HepG2 (cell line): Measurements from ENCODE around the gene NPPA. TPM values are rescaled to one million over a fixed set of nuclear protein-coding genes. Genes with fewer than 3 reads are reported as not detected.

Experiments used
- ARID4A ChIP-seq: sonication (generic); formaldehyde crosslinking; IDR thresholded peaks from 2 replicates; pipeline ENCODE4 v1.5.0; 2020; ENCODE audit warnings: mild to moderate bottlenecking, missing genetic modification reagents, borderline replicate concordance
- GPN1 ChIP-seq: sonication (generic); formaldehyde crosslinking; IDR thresholded peaks from 2 replicates; pipeline ENCODE4 v1.5.1; 2020; ENCODE audit warnings: missing genetic modification reagents, borderline replicate concordance
- IRF2 ChIP-seq: IDR thresholded peaks from 2 replicates; pipeline ENCODE4 v1.6.1; 2018; ENCODE audit warnings: missing genetic modification reagents, missing compliant biosample characterization
- IRF9 ChIP-seq: sonication (generic); formaldehyde crosslinking; IDR thresholded peaks from 2 replicates; pipeline ENCODE4 v1.8.0; 2022; ENCODE audit warnings: missing genetic modification reagents, mild to moderate bottlenecking, borderline replicate concordance
- MED8 ChIP-seq: sonication (generic); formaldehyde crosslinking; IDR thresholded peaks from 2 replicates; pipeline ENCODE4 v1.8.1; 2023; ENCODE audit warnings: mild to moderate bottlenecking, missing genetic modification reagents; ENCODE audit not compliant: insufficient replicate concordance
- MEIS1 ChIP-seq: sonication (generic); formaldehyde crosslinking; IDR thresholded peaks from 2 replicates; pipeline ENCODE4 v1.9.0; 2021; ENCODE audit warnings: mild to moderate bottlenecking, missing genetic modification reagents, moderate library complexity, borderline replicate concordance
- MEIS2 ChIP-seq: sonication (generic); formaldehyde crosslinking; IDR thresholded peaks from 2 replicates; pipeline ENCODE4 v1.9.0; 2021; ENCODE audit warnings: mild to moderate bottlenecking, missing genetic modification reagents
- MTF2 ChIP-seq: sonication (generic); formaldehyde crosslinking; IDR thresholded peaks from 2 replicates; pipeline ENCODE4 v1.5.0; 2020; ENCODE audit warnings: missing genetic modification reagents, borderline replicate concordance
- MYPOP ChIP-seq: sonication (generic); formaldehyde crosslinking; IDR thresholded peaks from 2 replicates; pipeline ENCODE4 v1.8.1; 2023; ENCODE audit warnings: mild to moderate bottlenecking, moderate library complexity, missing genetic modification reagents
- MZF1 ChIP-seq: sonication (generic); formaldehyde crosslinking; IDR thresholded peaks from 2 replicates; pipeline ENCODE4 v1.8.1; 2023; ENCODE audit warnings: mild to moderate bottlenecking, missing genetic modification reagents, borderline replicate concordance
- NCOR1 ChIP-seq: fragments of 200-600 bp; sonication (generic); IDR thresholded peaks from 2 replicates; pipeline ENCODE4 v1.7.0; 2017; ENCODE audit warnings: antibody characterized with exemption, low read length, borderline replicate concordance
- NFE2L1 ChIP-seq: sonication (generic); formaldehyde crosslinking; IDR thresholded peaks from 2 replicates; pipeline ENCODE4 v1.4.0; 2020; ENCODE audit warnings: missing genetic modification reagents, mild to moderate bottlenecking, borderline replicate concordance
- SALL1 ChIP-seq: sonication (generic); formaldehyde crosslinking; IDR thresholded peaks from 2 replicates; pipeline ENCODE4 v1.8.0; 2022; ENCODE audit warnings: mild to moderate bottlenecking, missing genetic modification reagents
- SRY ChIP-seq: sonication (generic); formaldehyde crosslinking; IDR thresholded peaks from 2 replicates; pipeline ENCODE4 v1.8.0; 2022; ENCODE audit warnings: mild to moderate bottlenecking, missing genetic modification reagents
- ZKSCAN5 ChIP-seq: sonication (generic); formaldehyde crosslinking; IDR thresholded peaks from 2 replicates; pipeline ENCODE4 v1.5.1; 2020; ENCODE audit warnings: mild to moderate bottlenecking, missing genetic modification reagents
- ZNF543 ChIP-seq: sonication (generic); formaldehyde crosslinking; IDR thresholded peaks from 2 replicates; pipeline ENCODE4 v1.4.0; 2020; ENCODE audit warnings: mild to moderate bottlenecking, missing genetic modification reagents
- ZNF557 ChIP-seq: sonication (generic); formaldehyde crosslinking; IDR thresholded peaks from 2 replicates; pipeline ENCODE4 v1.4.0; 2020; ENCODE audit warnings: missing genetic modification reagents
- polyA plus RNA-seq, 8 experiments: library from polyadenylated mRNA; depleted of rRNA in 3 of 8; stranded (reverse) in 7 of 8; unstranded in 1 of 8; fragments of >200 nt; fragmentation: Illumina TruSeq in 4 of 8; extraction: Trizol in 4 of 8; gene quantifications; 2 replicates each; pipeline versions ENCODE4 v1.2.1 to v1.2.3, GENCODE V29; 2011 to 2016; ENCODE audit warnings: low read depth in 4 of 8, missing spikeins in 1 of 8, mixed read lengths in 1 of 8; ENCODE audit not compliant: insufficient read depth in 1 of 8
- total RNA-seq, 5 experiments: library from RNA; depleted of rRNA; stranded (reverse); fragments of >200 nt; fragmentation: Illumina TruSeq; extraction: Trizol; gene quantifications; 2 replicates each; pipeline ENCODE4 v1.2.3, GENCODE V29; 2016; ENCODE audit warnings: low read depth in 1 of 5
- TF ChIP-seq, protein P1 (sequence below): sonication (generic); formaldehyde crosslinking; IDR thresholded peaks from 2 replicates; pipeline ENCODE4 v1.4.0; 2020; ENCODE audit warnings: missing genetic modification reagents, mild to moderate bottlenecking, borderline replicate concordance
- TF ChIP-seq, protein P2 (sequence below): sonication (generic); formaldehyde crosslinking; IDR thresholded peaks from 2 replicates; pipeline ENCODE4 v1.4.0; 2020; ENCODE audit warnings: mild to moderate bottlenecking, missing genetic modification reagents

The NPPA gene
- total and polyA plus RNA-seq, 2 of the 13 experiments (the other 11 are each of a cell fraction or from before 2014, with no cell fraction given) = not detected

- TF ChIP-seq, protein P1, sequence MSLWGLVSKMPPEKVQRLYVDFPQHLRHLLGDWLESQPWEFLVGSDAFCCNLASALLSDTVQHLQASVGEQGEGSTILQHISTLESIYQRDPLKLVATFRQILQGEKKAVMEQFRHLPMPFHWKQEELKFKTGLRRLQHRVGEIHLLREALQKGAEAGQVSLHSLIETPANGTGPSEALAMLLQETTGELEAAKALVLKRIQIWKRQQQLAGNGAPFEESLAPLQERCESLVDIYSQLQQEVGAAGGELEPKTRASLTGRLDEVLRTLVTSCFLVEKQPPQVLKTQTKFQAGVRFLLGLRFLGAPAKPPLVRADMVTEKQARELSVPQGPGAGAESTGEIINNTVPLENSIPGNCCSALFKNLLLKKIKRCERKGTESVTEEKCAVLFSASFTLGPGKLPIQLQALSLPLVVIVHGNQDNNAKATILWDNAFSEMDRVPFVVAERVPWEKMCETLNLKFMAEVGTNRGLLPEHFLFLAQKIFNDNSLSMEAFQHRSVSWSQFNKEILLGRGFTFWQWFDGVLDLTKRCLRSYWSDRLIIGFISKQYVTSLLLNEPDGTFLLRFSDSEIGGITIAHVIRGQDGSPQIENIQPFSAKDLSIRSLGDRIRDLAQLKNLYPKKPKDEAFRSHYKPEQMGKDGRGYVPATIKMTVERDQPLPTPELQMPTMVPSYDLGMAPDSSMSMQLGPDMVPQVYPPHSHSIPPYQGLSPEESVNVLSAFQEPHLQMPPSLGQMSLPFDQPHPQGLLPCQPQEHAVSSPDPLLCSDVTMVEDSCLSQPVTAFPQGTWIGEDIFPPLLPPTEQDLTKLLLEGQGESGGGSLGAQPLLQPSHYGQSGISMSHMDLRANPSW (CRISPR knock-in tag) = no peak
- no peak for TF ChIP-seq ZNF557 (CRISPR knock-in tag)
- TF ChIP-seq NFE2L1 = no peak
- TF ChIP-seq MEIS1 (CRISPR knock-in tag) = peak; percentile 13; the same call in 1 of the 2 replicates
- peak; percentile 21 for TF ChIP-seq MED8
- TF ChIP-seq MEIS2 (CRISPR knock-in tag) = no peak
- TF ChIP-seq SALL1 (CRISPR knock-in tag) = no peak
- TF ChIP-seq MTF2 (CRISPR knock-in tag) = 0 out of 2 replicates have a peak, but pooled peaks have one; percentile 1
- peak; percentile 55; the same call in 1 of the 2 replicates for TF ChIP-seq ZNF543 (CRISPR knock-in tag)
- TF ChIP-seq IRF2 (CRISPR knock-in tag) = peak; percentile 2
- TF ChIP-seq NCOR1 = peak; percentile 6; the same call in 1 of the 2 replicates
- TF ChIP-seq MYPOP (CRISPR knock-in tag) = no peak
- TF ChIP-seq SRY (CRISPR knock-in tag) = no peak
- no peak for TF ChIP-seq MZF1 (CRISPR knock-in tag)
- TF ChIP-seq ZKSCAN5 (CRISPR knock-in tag) = 0 out of 2 replicates have a peak, but pooled peaks have one; percentile 5
- TF ChIP-seq GPN1 = no peak
- TF ChIP-seq, protein P2, sequence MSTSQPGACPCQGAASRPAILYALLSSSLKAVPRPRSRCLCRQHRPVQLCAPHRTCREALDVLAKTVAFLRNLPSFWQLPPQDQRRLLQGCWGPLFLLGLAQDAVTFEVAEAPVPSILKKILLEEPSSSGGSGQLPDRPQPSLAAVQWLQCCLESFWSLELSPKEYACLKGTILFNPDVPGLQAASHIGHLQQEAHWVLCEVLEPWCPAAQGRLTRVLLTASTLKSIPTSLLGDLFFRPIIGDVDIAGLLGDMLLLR (CRISPR knock-in tag) = no peak
- no peak; the same call in 1 of the 2 replicates for TF ChIP-seq ARID4A (CRISPR knock-in tag)
- 0 out of 2 replicates have a peak, but pooled peaks have one; percentile 9 for TF ChIP-seq IRF9 (CRISPR knock-in tag)
Observed at GRCh38 chr1:11804666-11805421, 42.7 kb downstream of the NPPA start (continued).
